GM21390 (cell line): Measurements from ENCODE around the gene ICA1L.
"Not testable (repeated sequence)": the region's sequence is repeated elsewhere in the genome, so short reads cannot be mapped to it uniquely, and the experiment has no call there.

Source experiments
- ATAC-seq: cut with Tn5 transposase; IDR thresholded peaks from one replicate; pipeline ENCODE4 v1.9.1; 2021; ENCODE audit not compliant: unreplicated experiment

The ICA1L gene

GRCh38 chr2:202847693-202848524 is 23.7 kb downstream of the ICA1L start:
- no peak for ATAC-seq

GRCh38 chr2:202844656-202845055 is 26.9 kb downstream of the ICA1L start:
- no peak for ATAC-seq

GRCh38 chr2:202842690-202843089 is 28.9 kb downstream of the ICA1L start:
- no peak for ATAC-seq

GRCh38 chr2:202841090-202841867 is 30.3 kb downstream of the ICA1L start:
- ATAC-seq = no peak

GRCh38 chr2:202831242-202832220 is 40.0 kb downstream of the ICA1L start:
- peak; percentile 51 for ATAC-seq

- no peak for ATAC-seq
Measured at GRCh38 chr2:202824901-202825300, 46.7 kb downstream of the ICA1L start.

GRCh38 chr2:202822411-202822810 is 49.2 kb downstream of the ICA1L start:
- no peak for ATAC-seq

- no peak for ATAC-seq
Measured at GRCh38 chr2:202821206-202822160, 50.1 kb downstream of the ICA1L start.

GRCh38 chr2:202818321-202818720 is 53.2 kb downstream of the ICA1L start:
- ATAC-seq = no peak

GRCh38 chr2:202817771-202818170 is 53.8 kb downstream of the ICA1L start:
- no peak for ATAC-seq

- no peak for ATAC-seq
Measured at GRCh38 chr2:202815548-202816360, 55.8 kb downstream of the ICA1L start.

- ATAC-seq = no peak
Measured at GRCh38 chr2:202814226-202814625, 57.3 kb downstream of the ICA1L start.

- no peak for ATAC-seq
Measured at GRCh38 chr2:202813387-202813786, 58.2 kb downstream of the ICA1L start.

- ATAC-seq = no peak
Measured at GRCh38 chr2:202808754-202809153, 62.8 kb downstream of the ICA1L start.

- not testable (repeated sequence) for ATAC-seq
Measured at GRCh38 chr2:202807431-202808138, 64.0 kb downstream of the ICA1L start.

- ATAC-seq = not testable (repeated sequence)
Measured at GRCh38 chr2:202805911-202806310, 65.7 kb downstream of the ICA1L start.

- ATAC-seq = no peak
Measured at GRCh38 chr2:202797944-202798343, 73.6 kb downstream of the ICA1L start.

GRCh38 chr2:202790676-202791075 is 80.9 kb downstream of the ICA1L start:
- ATAC-seq = no peak
